Calu3 (cell line): Measurements from ENCODE around the gene NSUN4. TPM values are rescaled to one million over a fixed set of nuclear protein-coding genes. Genes with fewer than 3 reads are reported as not detected.

Experiments used
- BruUV-seq: library from RNA; stranded (reverse); fragments of 400-500 nt; replicated peaks from 2 replicates; lab custom pipeline; 2021; lab: Mats Ljungman, UMichigan
- CTCF ChIA-PET: fragments of 300-600 bp; sonication (Branson Sonifier 250); formaldehyde crosslinking; loops from one replicate; lab custom pipeline; 2022; ENCODE audit warnings: antibody characterized with exemption; lab: Charles Lee
- DNase-seq: peaks from one replicate; pipeline ENCODE4 v3.0.0; 2022
- H3K27ac Mint-ChIP-seq: one replicate; pipeline ENCODE4 v1.8.0; 2022; ENCODE audit warnings: mixed read lengths; ENCODE audit not compliant: unreplicated experiment
- H3K27me3 Mint-ChIP-seq: one replicate; pipeline ENCODE4 v1.8.0; 2022; ENCODE audit warnings: mixed read lengths; ENCODE audit not compliant: unreplicated experiment
- H3K36me3 Mint-ChIP-seq: one replicate; pipeline ENCODE4 v1.8.0; 2022; ENCODE audit warnings: mild to moderate bottlenecking, moderate library complexity, mixed read lengths; ENCODE audit not compliant: insufficient read depth, unreplicated experiment
- H3K4me1 Mint-ChIP-seq: one replicate; pipeline ENCODE4 v1.8.0; 2022; ENCODE audit warnings: mild to moderate bottlenecking, low read depth, mixed read lengths; ENCODE audit not compliant: unreplicated experiment
- H3K4me3 Mint-ChIP-seq: one replicate; pipeline ENCODE4 v1.8.0; 2022; ENCODE audit warnings: mild to moderate bottlenecking, low read depth, moderate library complexity, mixed read lengths; ENCODE audit not compliant: unreplicated experiment
- H3K9me3 Mint-ChIP-seq: one replicate; pipeline ENCODE4 v1.8.0; 2022; ENCODE audit warnings: low read depth, mixed read lengths; ENCODE audit not compliant: unreplicated experiment
- CTCF ChIP-seq: fragments of 200-600 bp; IDR thresholded peaks from one replicate; pipeline ENCODE4 v1.8.0; 2022; ENCODE audit warnings: antibody characterized with exemption; ENCODE audit not compliant: unreplicated experiment
- intact Hi-C: fragments of 100-400 bp; cut with micrococcal nuclease; formaldehyde crosslinking; loops from one replicate; pipeline ENCODE4 v1.10.0; 2022; ENCODE audit not compliant: unreplicated experiment
- total RNA-seq: library from RNA; stranded (reverse); gene quantifications from 2 replicates; pipeline ENCODE4 v1.2.3, GENCODE V29; 2022

NSUN4 gene
- total RNA-seq, 1 experiment from 2014 or later, result 42.5 TPM

DNA sequence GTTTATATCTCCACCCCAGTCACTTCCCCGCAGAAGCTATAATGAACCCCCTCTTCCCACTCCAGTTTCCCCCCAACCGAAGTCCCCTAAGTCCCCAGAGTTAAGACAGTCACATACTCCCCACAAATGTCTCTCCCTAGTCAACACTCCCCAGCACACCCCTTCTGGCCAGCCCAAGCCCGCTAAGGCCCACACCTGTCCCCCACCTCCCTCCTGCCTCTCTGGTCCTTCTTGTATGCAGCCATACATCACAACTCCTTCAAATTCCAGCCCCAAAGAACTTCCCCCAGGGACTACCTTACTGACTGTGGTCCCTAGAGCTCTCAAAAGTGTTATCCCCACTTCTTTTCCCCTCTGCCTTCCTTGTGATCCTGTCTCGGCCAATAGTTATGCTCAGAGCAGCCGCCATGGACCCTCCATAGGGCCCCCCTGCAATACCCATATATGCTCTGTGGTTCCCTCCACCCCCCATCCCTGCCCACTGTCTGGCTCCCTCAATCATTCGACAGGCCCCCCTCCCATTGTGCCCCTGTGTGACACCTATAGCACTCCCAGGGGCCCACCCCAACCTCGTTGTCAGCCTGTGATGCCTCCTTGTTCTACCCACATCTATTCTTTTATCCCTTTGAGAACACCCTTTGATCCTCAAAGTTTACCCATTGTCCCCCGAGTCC, 2.2 kb downstream of the NSUN4 start:
- TF ChIP-seq CTCF, result no peak
- Mint-ChIP-seq H3K27ac (no peak overlapping the region), H3K4me1 (peaks cover 46% of the 10 kb centered on the region), H3K9me3 (no peaks in the 10 kb centered on the region), H3K36me3 (peaks cover 46% of the 10 kb centered on the region), H3K27me3 (no peaks in the 10 kb centered on the region), H3K4me3 (peak overlapping the region; percentile 85)
- no TSS peak for BruUV-seq
- intact Hi-C loops, result no loop called here
- no peak for DNase-seq
- CTCF ChIA-PET, result interaction anchor here (0.8 kb wide), 1 partner anchor 40 kb away, joined by 3 read pairs; no protein-coding TSS in a partner anchor

- Mint-ChIP-seq H3K4me1 (peaks cover 50% of the 10 kb centered on the region), H3K27ac (no peak overlapping the region), H3K4me3 (no peak overlapping the region), H3K27me3 (no peaks in the 10 kb centered on the region), H3K36me3 (peaks cover 51% of the 10 kb centered on the region), H3K9me3 (no peaks in the 10 kb centered on the region)
- TF ChIP-seq CTCF, result no peak
- BruUV-seq, result no TSS peak
- DNase-seq, result no peak
- intact Hi-C loops, result no loop called here
- CTCF ChIA-PET, result interaction anchor here (1.4 kb wide), 1 partner anchor 10 kb away, joined by 4 read pairs; no protein-coding TSS in a partner anchor
These were observed 2.7 kb downstream of the NSUN4 start for GRCh38 chr1:46343351-46343695.

- BruUV-seq, result no TSS peak
- peaks cover 46% of the 10 kb centered on the region for H3K4me1 Mint-ChIP-seq
- no peaks in the 10 kb centered on the region for H3K9me3 Mint-ChIP-seq
- CTCF ChIA-PET, result interaction anchor here (1.4 kb wide), 1 partner anchor 10 kb away, joined by 4 read pairs; no protein-coding TSS in a partner anchor
- TF ChIP-seq CTCF, result no peak
- no peak overlapping the region for H3K27ac Mint-ChIP-seq
- no peak overlapping the region for H3K4me3 Mint-ChIP-seq
- intact Hi-C loops, result no loop called here
- DNase-seq, result no peak
- H3K27me3 Mint-ChIP-seq, result no peaks in the 10 kb centered on the region
- H3K36me3 Mint-ChIP-seq, result peaks cover 54% of the 10 kb centered on the region
These were observed 3.1 kb downstream of the NSUN4 start for GRCh38 chr1:46343705-46344104.

GRCh38 chr1:46344481-46344880, 3.9 kb downstream of the NSUN4 start:
- CTCF ChIA-PET, result interaction anchor here (1.4 kb wide), 1 partner anchor 11 kb away, joined by 4 read pairs; no protein-coding TSS in a partner anchor

More at GRCh38 chr1:46344481-46344880, 3.9 kb downstream of the NSUN4 start:
- H3K4me1 Mint-ChIP-seq, result peaks cover 38% of the 10 kb centered on the region
- no TSS peak for BruUV-seq
- no peak overlapping the region for H3K27ac Mint-ChIP-seq
- no peak overlapping the region for H3K4me3 Mint-ChIP-seq
- intact Hi-C loops, result no loop called here
- no peak for DNase-seq
- no peaks in the 10 kb centered on the region for H3K27me3 Mint-ChIP-seq
- H3K9me3 Mint-ChIP-seq, result no peaks in the 10 kb centered on the region
- H3K36me3 Mint-ChIP-seq, result peaks cover 58% of the 10 kb centered on the region
- TF ChIP-seq CTCF, result no peak
